ENCODE measurements around the gene NUTM2E.
"Not testable (repeated sequence)": the region's sequence is repeated elsewhere in the genome, so short reads cannot be mapped to it uniquely, and the experiment has no call there.

The NUTM2E gene

DNA sequence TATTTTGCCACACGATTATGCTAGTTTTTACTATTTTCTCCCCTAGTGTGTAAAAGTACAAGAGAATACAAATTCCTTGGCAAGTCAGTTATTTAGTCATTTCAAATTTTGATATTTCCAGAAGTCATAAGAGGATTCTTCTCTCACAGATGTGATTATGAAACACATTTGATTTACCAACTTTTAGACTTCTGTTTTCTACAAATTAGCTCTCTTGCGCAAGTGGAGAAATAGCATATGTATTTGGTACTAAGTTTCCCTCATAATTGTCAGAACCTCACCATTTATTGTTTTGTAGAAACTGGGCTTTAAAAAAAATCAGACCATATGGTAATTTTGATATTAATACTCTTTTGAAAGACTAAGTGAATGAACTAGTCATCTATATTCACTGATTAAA lies 9.4 kb downstream of the NUTM2E start:
- H4K91ac ChIP-seq (ENCODE audit: low read depth, low read length, poor library complexity); H3K4me2 ChIP-seq (ENCODE audit: insufficient read depth, low read length, poor library complexity, severe bottlenecking): not testable (repeated sequence)
- no CpG with 5 or more reads among the region's 2 CpGs for WGBS, 2 donors (ENCODE audit: extremely low coverage in 2 of 2, insufficient read length in 2 of 2, insufficient replicate concordance in 1 of 2)

DNA sequence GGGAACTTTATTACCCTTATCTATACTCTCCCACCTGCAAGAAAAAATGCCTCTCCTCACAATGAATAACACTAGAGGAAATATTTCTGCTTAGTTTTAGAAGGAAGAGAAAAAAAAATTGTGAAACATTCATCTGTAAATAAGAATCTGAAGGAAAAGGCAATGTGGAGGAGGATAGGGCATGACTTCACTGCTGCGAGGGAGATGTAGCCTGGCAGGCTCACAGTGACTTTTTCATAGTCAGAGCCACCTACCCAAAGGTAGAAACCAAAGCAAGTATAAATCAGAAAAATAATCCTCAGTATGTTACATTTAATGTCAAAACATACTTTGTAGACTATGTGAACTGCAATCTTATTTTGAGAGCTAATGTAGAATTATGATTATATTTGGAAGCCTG lies 10.4 kb downstream of the NUTM2E start:
- H3K9me3 ChIP-seq (replicated peaks in 1 of 2; ENCODE audit: control insufficient read depth in 2 of 2, insufficient read depth in 1 of 2, low read depth in 1 of 2, low read length in 2 of 2); H2AFZ ChIP-seq (ENCODE audit: low read length); H2AK5ac ChIP-seq (ENCODE audit: low read depth, low read length); H3K27me3 ChIP-seq (ENCODE audit: control insufficient read depth in 3 of 3, insufficient read depth in 3 of 3, low read depth in 1 of 3, low read length in 3 of 3); H3K4ac ChIP-seq (ENCODE audit: low read length); H3K4me1 ChIP-seq (ENCODE audit: control insufficient read depth in 2 of 2, insufficient read depth in 1 of 2, low read depth in 1 of 2, low read length in 2 of 2); H3K79me1 ChIP-seq (ENCODE audit: low read depth, low read length); H3K9ac ChIP-seq (ENCODE audit: low read depth, low read length, poor library complexity); H3K23ac ChIP-seq (ENCODE audit: low read depth, low read length, poor library complexity); H3K4me2 ChIP-seq (ENCODE audit: insufficient read depth, low read length, poor library complexity, severe bottlenecking); DNase-seq (ENCODE audit: low spot score); H3K4me3 ChIP-seq (ENCODE audit: low read length in 2 of 2); H2BK15ac ChIP-seq (ENCODE audit: low read length); H3K27ac ChIP-seq (replicated peaks; ENCODE audit: low read length); H4K91ac ChIP-seq (ENCODE audit: low read depth, low read length, poor library complexity); H3K14ac ChIP-seq (ENCODE audit: low read length); H3K36me3 ChIP-seq (replicated peaks in 1 of 2; ENCODE audit: control insufficient read depth in 2 of 2, insufficient read depth in 2 of 2, low read length in 2 of 2); H3K18ac ChIP-seq (ENCODE audit: low read length); H2BK5ac ChIP-seq (ENCODE audit: low read length); H2BK120ac ChIP-seq (ENCODE audit: low read depth, low read length); H4K8ac ChIP-seq (ENCODE audit: low read depth, low read length); H2BK12ac ChIP-seq (ENCODE audit: low read length): not testable (repeated sequence)
- no CpG with 5 or more reads among the region's 1 CpG for WGBS, 2 donors (ENCODE audit: extremely low coverage in 2 of 2, insufficient read length in 2 of 2, insufficient replicate concordance in 1 of 2)

More for the DNA sequence above, 9.4 kb downstream of the NUTM2E start:
- not testable (repeated sequence) for H3K4ac ChIP-seq (ENCODE audit: low read length); H2BK12ac ChIP-seq (ENCODE audit: low read length); H3K36me3 ChIP-seq (replicated peaks in 1 of 2; ENCODE audit: control insufficient read depth in 2 of 2, insufficient read depth in 2 of 2, low read length in 2 of 2); H3K14ac ChIP-seq (ENCODE audit: low read length); H2BK5ac ChIP-seq (ENCODE audit: low read length); H3K4me1 ChIP-seq (ENCODE audit: control insufficient read depth in 2 of 2, insufficient read depth in 1 of 2, low read depth in 1 of 2, low read length in 2 of 2); H3K27me3 ChIP-seq (ENCODE audit: control insufficient read depth in 3 of 3, insufficient read depth in 3 of 3, low read depth in 1 of 3, low read length in 3 of 3); H4K8ac ChIP-seq (ENCODE audit: low read depth, low read length); H3K23ac ChIP-seq (ENCODE audit: low read depth, low read length, poor library complexity); DNase-seq (ENCODE audit: low spot score); H2BK15ac ChIP-seq (ENCODE audit: low read length); H3K9ac ChIP-seq (ENCODE audit: low read depth, low read length, poor library complexity); H3K27ac ChIP-seq (replicated peaks; ENCODE audit: low read length); H3K9me3 ChIP-seq (replicated peaks in 1 of 2; ENCODE audit: control insufficient read depth in 2 of 2, insufficient read depth in 1 of 2, low read depth in 1 of 2, low read length in 2 of 2); H3K18ac ChIP-seq (ENCODE audit: low read length); H2AK5ac ChIP-seq (ENCODE audit: low read depth, low read length); H2AFZ ChIP-seq (ENCODE audit: low read length); H3K4me3 ChIP-seq (ENCODE audit: low read length in 2 of 2); H2BK120ac ChIP-seq (ENCODE audit: low read depth, low read length); H3K79me1 ChIP-seq (ENCODE audit: low read depth, low read length)

DNA sequence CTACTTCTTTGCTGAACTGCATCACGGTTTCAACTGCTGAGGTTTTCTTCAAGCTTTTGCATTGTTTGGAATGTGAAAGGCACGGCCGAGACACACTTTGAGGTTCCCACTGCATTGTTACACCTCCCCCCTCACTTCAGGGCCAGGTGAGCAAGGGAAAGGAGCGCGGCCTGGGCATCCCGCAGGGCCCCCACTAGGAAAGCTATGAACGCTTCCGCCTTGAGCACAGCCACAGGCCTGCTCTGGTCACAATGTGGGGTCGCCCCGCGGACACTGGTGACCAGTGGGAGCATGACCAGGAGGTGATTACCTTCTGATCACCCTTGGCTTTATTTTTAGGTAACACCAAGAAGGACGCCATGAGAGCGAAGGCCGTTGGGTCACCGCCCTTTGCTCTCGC lies 11.9 kb downstream of the NUTM2E start:
- not testable (repeated sequence) for H3K27ac ChIP-seq (replicated peaks; ENCODE audit: low read length); H3K4me3 ChIP-seq (ENCODE audit: low read length in 2 of 2); H4K8ac ChIP-seq (ENCODE audit: low read depth, low read length); H2BK120ac ChIP-seq (ENCODE audit: low read depth, low read length); H2BK5ac ChIP-seq (ENCODE audit: low read length); H3K4me1 ChIP-seq (ENCODE audit: control insufficient read depth in 2 of 2, insufficient read depth in 1 of 2, low read depth in 1 of 2, low read length in 2 of 2); H2AK5ac ChIP-seq (ENCODE audit: low read depth, low read length); H2BK15ac ChIP-seq (ENCODE audit: low read length); H3K4me2 ChIP-seq (ENCODE audit: insufficient read depth, low read length, poor library complexity, severe bottlenecking); H3K18ac ChIP-seq (ENCODE audit: low read length); H3K27me3 ChIP-seq (ENCODE audit: control insufficient read depth in 3 of 3, insufficient read depth in 3 of 3, low read depth in 1 of 3, low read length in 3 of 3); H2AFZ ChIP-seq (ENCODE audit: low read length); DNase-seq (ENCODE audit: low spot score); H3K23ac ChIP-seq (ENCODE audit: low read depth, low read length, poor library complexity); H3K14ac ChIP-seq (ENCODE audit: low read length); H3K9me3 ChIP-seq (replicated peaks in 1 of 2; ENCODE audit: control insufficient read depth in 2 of 2, insufficient read depth in 1 of 2, low read depth in 1 of 2, low read length in 2 of 2); H3K4ac ChIP-seq (ENCODE audit: low read length); H4K91ac ChIP-seq (ENCODE audit: low read depth, low read length, poor library complexity); H2BK12ac ChIP-seq (ENCODE audit: low read length); H3K9ac ChIP-seq (ENCODE audit: low read depth, low read length, poor library complexity); H3K36me3 ChIP-seq (replicated peaks in 1 of 2; ENCODE audit: control insufficient read depth in 2 of 2, insufficient read depth in 2 of 2, low read length in 2 of 2); H3K79me1 ChIP-seq (ENCODE audit: low read depth, low read length)
- no CpG with 5 or more reads among the region's 16 CpGs for WGBS, 2 donors (ENCODE audit: extremely low coverage in 2 of 2, insufficient read length in 2 of 2, insufficient replicate concordance in 1 of 2)

DNA sequence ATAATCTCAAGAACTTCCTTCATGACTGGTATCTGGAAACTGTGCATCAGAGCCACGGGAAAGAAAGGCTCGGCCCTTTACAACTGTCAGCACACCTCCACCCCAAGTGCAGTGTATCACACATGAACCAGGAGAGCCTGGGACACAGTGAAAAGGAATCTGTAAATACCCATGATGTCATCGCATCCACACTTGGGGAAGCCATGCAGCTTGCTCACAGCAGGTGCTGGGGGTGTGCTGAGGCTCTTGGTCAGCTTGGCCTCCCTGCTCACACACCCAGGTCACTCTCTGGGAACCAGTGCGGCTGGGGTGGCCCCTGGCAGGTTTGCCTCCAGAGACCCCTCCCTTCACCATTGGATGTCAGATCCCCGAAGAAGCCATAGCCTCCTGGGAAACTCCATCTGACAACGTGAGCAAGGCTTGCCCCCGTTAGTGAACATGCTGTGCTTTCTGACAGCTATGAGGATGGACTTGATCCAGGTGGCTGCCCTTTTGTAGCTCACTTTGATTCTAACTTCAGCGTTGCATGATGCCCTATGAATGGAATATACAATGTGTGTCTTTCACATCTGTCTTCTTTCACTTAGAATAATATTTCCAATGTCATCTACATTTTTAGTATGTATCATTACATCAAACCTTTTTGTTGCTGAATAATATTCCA lies 26.8 kb downstream of the NUTM2E start:
- H2BK12ac ChIP-seq (ENCODE audit: low read length); H3K4me1 ChIP-seq (ENCODE audit: control insufficient read depth in 2 of 2, insufficient read depth in 1 of 2, low read depth in 1 of 2, low read length in 2 of 2); H4K8ac ChIP-seq (ENCODE audit: low read depth, low read length): not testable (repeated sequence)

More for the DNA sequence above, 26.8 kb downstream of the NUTM2E start:
- not testable (repeated sequence) for H3K18ac ChIP-seq (ENCODE audit: low read length); H3K79me1 ChIP-seq (ENCODE audit: low read depth, low read length); H2AFZ ChIP-seq (ENCODE audit: low read length); H3K4me2 ChIP-seq (ENCODE audit: insufficient read depth, low read length, poor library complexity, severe bottlenecking); H3K36me3 ChIP-seq (replicated peaks in 1 of 2; ENCODE audit: control insufficient read depth in 2 of 2, insufficient read depth in 2 of 2, low read length in 2 of 2); H3K27me3 ChIP-seq (ENCODE audit: control insufficient read depth in 3 of 3, insufficient read depth in 3 of 3, low read depth in 1 of 3, low read length in 3 of 3); DNase-seq (ENCODE audit: low spot score); H3K14ac ChIP-seq (ENCODE audit: low read length); H2BK5ac ChIP-seq (ENCODE audit: low read length); H2BK15ac ChIP-seq (ENCODE audit: low read length); H2AK5ac ChIP-seq (ENCODE audit: low read depth, low read length); H3K4me3 ChIP-seq (ENCODE audit: low read length in 2 of 2); H3K9me3 ChIP-seq (replicated peaks in 1 of 2; ENCODE audit: control insufficient read depth in 2 of 2, insufficient read depth in 1 of 2, low read depth in 1 of 2, low read length in 2 of 2); H3K23ac ChIP-seq (ENCODE audit: low read depth, low read length, poor library complexity); H2BK120ac ChIP-seq (ENCODE audit: low read depth, low read length); H3K27ac ChIP-seq (replicated peaks; ENCODE audit: low read length); H3K9ac ChIP-seq (ENCODE audit: low read depth, low read length, poor library complexity); H4K91ac ChIP-seq (ENCODE audit: low read depth, low read length, poor library complexity); H3K4ac ChIP-seq (ENCODE audit: low read length)
- WGBS, 2 donors (ENCODE audit: extremely low coverage in 2 of 2, insufficient read length in 2 of 2, insufficient replicate concordance in 1 of 2): no CpG with 5 or more reads among the region's 8 CpGs

Measured in neuronal stem cell (in vitro differentiated cells).